Erythroblast (primary cell): ENCODE data around the gene TRAM2.

Source experiments
- GATA1 ChIP-seq: IDR thresholded peaks from 2 replicates; pipeline ENCODE4 v1.6.1; 2011; ENCODE audit warnings: low read depth, mild to moderate bottlenecking, control low read depth, low read length, moderate library complexity
- POLR2A ChIP-seq: IDR thresholded peaks from 2 replicates; pipeline ENCODE4 v1.6.1; 2011; ENCODE audit warnings: mild to moderate bottlenecking, low read length

GRCh38 chr6:52515219-52515960 is 61.5 kb downstream of the TRAM2 start:
- TF ChIP-seq POLR2A (no peak), GATA1 (no peak)
